ENCODE measurements around the gene EBF3.

EBF3 gene

DNA sequence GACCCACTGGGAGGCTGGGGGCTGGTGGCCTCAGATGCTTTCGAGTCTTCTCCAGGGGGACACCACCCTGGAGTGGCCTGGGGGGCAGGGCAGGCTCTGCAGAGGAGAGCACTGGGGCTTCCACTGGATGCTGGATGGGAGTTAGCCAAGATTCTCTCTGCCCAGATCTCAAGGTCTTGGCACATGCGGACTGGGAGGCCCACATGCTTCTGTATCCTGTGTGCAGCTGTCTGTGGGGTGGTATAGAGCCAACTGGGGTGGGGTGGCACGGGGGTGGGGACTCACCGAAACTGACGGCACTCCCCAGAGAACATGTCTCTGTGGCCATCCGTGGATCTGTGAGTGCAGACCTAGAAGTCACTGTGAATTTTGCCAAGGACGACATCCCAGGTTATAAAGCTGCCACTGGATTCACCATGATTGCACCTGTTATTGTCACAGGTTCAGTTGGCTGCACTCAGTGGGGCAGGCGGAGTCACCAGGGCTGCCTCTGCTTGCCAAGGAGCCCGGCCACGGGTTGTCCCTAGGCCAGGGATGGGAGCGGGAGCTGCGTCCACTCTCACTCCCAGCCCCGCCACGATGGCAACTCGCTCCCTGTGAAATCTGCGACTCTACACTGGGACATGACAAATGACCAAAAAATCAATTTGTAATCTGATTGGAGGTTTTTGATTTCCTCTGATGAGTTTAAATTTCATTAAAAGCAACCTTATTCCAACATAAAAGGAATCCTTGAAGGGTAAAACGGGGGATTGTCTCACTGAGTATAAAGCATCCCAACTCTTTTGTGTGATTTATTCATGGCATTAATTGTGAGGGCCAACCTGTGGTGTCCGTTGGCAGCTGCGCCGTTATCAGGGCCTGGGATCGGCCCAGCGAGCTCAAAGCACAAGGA lies 131.3 kb downstream of the EBF3 start:
- DNase-seq, result no peak

DNA sequence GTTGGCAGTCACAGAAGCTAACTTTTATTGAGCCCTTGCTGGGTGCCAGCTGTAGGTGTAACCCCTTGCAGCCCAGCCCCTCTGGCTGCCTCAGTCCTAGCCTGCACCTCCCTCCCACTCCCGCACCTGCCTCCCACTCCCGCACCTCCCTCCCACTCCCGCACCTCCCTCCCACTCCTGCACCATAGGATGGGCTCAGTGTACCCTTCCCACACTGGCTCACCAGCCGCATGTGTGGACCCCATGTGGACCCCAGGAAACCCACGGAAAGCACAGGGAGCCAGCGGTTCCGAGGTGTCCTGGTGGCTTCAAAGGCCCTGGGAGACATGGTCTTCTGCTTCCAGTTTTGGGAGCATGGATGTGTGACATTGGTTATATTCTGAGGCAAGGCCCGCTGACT lies 132.9 kb downstream of the EBF3 start:
- no peak for DNase-seq

DNA sequence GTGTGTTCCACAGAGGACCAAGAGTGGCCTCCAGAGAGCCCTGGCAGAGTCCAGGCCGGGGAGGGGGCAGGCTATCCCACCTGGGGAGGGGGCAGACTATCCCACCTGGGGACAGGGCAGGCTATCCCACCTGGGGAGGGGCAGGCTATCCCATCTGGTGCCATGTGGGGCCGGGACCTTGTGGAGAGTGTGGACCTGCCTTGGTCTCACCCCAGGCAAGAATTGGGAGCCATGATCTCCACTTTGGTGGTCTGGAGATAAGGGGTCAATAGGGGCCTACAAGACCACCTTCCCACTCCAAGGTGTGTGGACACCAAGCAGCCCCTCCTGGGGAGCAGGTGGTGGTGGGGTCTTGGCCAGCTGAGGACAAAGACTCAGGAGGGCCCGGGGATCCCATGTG lies 138.2 kb downstream of the EBF3 start:
- DNase-seq, result no peak

DNA sequence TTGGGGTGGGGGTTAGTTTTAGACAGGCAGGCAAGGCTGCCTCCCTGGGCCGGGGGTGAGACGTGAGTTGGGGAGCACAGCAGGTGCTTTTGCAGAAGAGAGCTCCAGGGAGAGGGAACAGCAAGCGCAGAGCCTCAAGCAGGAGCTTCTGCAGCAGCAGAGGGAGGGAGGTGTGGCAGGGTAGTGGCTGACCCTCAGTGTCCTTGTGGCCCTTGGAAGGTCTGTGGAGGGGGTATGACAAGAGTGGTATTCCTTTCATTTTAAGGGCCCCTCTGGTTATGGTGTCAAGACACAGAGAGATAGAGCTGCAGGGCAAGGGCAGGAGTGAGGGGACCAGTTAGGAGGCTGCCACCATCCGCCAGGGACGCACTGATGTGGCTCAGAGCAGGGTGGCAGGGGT lies 138.9 kb downstream of the EBF3 start:
- no peak for DNase-seq

DNA sequence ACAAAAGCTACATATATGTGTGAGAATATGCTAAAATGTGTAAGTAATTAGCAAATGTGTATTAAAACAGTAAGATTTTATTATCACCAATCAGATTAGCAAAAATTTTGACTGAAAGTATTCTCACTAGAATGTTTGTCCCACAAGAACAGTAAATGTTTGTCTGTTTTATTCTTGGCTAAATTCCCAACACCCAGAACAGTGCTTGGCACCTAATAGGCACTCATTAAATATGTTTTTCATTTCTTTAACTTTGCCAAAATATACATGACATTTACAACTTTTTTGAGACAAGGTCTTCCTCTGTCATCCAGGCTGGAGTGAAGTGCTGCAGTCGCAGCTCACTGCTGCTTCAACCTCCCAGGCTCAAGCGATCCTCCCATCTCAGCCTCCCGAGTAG lies 143.6 kb downstream of the EBF3 start:
- DNase-seq, result no peak

DNA sequence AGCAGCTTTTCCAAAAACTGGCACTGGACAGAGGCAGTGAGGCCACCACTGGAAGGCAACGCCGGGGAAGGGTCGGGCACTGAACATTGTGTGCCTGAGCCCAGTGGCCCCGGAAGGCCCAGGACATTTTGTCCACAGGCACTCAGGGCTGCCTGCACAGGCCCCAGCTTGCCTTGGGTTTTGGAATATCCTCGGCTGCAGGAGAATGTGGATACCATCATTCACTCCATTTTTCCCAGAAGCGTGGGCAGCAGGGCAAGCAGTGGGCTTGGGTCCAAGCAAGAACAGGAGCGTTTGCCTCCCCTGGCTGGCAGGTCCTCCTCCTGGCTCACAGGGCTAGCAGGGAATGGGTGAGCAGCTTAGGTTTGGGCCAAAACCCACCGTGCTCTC lies 147.4 kb downstream of the EBF3 start:
- DNase-seq, result no peak

DNA sequence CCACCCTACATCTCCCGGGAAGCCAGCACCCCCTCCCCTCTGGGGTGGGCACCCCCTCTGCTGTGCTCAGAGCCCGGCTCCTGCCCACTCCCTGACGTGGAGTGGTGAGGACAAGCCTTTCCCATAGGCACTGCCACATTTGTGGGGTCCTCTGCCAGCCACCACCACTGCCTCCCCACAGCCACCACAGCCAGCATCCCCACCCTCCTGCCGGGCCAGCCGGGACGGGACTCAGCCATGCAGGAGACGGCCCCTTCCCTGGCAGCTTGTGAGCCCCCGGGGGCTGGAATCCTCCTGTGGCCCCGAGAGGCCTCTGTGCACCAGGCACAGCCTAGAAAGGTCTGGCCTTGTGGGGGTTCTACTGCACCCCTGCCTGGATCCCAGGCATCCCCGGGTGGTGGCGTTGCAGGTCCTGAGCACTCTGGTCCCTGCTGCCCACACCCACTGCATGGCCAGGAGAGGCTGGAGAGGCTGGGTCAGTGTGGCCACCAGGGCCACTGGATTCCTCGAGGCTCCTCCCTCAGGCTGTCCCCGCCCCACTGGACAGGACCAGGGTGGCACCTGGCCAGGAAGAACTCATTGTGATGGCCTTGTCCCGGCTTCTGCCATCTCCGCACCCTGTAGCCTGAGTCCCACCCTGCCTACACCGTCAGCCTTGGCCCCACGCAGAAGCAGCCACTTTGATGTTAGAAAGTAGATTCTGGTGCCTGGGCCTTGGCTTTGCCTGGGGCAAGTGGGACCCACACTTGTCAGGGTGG lies 148.0 kb downstream of the EBF3 start:
- no peak for DNase-seq

DNA sequence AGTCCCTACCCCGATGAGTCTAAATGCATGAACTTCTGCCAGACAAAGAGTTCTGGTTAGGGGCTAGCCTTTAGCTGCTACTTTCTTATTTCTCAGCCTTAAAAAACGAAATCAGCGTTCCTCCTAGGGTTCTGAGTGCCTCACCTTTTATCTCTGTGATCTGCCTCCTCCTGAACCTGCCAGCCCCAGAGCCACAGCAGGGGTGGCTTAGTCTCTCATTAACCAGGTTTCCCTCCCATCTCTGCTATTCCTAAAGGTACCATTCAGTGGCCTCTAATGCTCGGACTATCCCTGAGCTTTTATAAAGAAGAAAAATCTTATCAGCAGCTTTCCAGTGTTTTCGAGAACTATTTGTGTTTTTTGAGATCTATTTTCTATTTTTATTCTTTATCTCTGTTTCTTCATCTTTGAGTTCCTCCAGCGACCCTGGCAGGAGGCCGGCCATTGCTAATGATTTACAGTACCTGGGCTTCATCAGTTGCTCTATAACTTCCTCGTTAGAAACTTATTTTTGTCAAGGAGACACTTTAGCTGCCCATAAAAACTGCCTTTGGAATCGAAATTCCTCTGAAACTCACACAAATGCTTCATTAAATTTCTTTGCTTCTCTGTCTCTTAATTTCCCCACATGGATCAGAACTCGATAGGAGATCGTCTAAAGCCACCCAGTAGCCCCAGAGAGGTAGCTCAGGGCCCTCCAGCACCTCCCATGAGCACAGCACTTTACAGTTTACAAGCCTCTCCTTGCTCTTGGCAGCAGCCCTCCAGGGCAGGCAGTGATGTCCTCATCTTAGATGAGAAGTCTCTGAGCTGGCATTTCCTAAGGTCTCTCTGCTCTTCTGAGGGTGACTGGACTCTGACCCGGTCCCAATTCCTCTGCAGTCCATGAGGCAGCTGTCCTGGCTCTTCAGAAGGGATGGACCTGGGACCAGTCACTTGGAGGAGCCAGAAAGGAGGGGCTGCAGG lies 149.1 kb downstream of the EBF3 start:
- DNase-seq, result no peak

DNA sequence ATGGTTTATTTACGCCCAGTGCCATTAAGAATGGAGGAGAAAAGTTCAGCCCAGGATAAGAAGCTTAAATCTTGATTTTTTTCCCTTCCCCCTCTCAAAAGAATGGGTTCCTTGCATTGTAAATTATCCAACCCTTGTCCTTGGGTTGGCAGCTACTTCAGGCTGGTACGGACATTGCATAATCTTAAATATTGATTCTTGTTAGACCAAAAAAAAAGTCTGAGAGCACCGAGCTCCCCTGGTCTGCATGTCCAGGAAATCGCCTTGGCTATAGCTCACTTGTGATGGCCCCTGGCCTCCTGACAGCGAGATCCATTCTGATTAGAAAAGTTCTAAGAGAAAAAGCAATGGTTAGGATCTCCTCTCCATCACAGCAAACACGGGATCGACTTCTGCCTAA lies 151.7 kb downstream of the EBF3 start:
- DNase-seq, result no peak

DNA sequence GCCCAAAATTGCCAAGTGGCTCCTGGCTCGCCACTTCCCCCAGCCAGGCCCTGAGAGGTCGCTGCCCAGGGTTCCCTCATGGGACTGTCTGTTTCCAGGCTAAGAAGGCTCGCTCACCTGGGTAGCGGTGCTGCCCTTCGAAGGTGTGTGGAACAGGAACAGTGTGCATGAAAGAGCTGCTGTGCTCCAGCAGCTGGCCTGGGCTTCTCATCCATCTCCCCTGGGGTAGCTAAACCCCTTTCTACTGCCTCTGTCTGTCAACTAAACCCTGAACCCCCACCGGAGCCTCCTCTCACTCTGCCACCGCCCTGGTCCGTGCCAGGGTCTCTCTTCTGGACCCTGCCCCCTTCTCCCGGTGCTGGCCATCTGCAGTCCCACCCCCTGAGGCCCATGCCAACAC lies 152.9 kb downstream of the EBF3 start:
- no peak for DNase-seq

DNA sequence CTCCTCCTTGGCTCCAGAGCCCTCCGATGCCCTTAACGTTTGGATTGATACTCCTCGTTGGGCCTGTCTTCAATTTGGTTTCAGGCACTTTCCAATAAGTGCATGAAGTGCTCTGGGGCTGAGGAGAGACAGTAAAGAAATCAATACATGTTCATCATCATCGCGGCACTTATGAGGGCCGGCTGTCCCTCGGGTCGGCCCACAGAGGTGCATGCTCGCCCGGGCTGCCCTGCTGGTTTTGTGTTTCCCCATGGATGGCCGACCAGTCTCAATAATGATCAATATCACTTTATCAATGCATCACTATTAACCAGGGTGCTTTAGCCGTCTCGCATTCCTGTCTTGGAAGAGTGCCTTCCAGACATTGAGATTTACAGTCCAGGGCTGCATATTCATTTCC lies 154.2 kb downstream of the EBF3 start:
- DNase-seq, result no peak

DNA sequence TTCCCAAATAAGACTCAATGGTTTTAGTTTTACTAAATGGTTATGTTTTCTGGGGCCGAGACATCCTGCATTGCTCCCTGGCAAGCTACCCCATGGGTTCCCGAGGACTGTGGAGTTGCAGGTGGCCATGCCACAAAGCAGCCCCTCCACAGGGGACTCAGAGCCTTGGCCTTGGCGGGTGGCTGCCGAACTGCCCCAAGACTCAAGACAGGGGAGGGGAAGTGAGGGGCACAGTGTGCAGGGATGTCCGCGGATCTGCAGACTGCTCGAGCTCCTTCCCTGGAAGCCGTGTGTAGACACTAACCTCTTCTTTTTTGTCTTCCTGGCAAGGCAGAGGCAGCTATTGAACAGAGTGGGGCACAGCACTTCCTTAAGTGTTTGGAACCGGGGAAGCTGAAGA lies 154.6 kb downstream of the EBF3 start:
- DNase-seq, result no peak

DNA sequence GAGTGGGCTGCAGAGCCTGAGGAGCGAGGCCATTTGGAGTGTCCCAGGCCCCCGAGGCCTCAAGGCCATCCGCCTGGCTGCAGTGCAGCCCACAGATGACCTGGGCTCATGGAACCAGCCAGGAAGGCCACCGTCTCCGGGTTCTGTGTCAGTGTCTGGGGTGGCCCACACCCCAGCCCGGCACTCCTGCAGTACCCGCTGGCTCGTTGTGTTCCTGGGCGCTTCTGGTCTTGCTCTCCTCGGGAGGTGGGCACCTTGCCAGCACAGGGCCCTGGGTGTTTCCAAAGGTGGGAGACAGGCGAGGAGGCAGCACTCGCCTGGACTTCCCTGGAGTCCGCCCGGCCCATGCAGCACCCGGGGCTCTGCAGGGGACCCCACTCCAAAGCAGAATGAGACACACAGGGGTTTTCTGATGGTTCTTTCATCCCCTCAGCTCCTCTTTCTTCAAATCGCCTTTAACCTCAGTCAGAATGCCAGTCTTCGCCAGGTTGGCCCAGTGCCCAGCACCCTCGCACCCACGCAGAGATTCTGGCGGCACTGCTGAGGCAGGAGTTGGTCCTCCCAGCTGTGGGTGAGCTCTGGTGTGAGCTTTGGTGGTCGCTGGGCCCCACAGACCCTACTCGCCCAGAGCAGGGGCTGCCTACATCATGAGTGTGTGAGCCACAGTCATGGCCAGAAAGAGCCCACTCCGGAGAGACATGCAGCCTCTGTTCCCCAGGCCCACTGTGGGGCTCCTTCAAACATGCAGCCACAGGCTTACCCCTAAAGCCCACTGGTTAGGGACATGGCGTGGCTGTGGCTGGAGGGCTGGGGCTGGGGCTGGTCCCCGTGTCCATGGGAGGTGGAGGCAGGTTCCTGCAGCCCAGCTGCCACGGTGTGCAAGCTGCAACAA lies 155.7 kb downstream of the EBF3 start:
- DNase-seq, result no peak

DNA sequence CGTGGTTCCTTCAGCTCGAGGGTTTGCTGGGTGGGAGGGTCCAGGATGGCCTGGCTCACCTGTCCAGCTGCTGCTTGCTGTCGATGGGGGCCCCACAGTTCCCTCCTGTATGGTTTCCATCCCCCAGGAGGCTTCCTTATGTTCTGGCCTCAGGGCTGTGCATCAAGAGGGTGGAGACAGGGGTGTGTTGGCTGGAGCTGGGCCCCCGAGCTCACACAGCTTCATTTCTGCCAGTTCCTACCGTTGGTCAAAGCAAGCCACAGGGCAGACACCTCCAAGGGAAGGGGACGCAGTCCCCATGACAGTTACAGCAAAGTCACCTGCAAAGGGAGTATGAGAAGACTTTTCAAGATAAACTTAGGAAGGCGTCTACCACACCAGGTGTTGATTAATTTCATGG lies 156.9 kb downstream of the EBF3 start:
- DNase-seq, result no peak

DNA sequence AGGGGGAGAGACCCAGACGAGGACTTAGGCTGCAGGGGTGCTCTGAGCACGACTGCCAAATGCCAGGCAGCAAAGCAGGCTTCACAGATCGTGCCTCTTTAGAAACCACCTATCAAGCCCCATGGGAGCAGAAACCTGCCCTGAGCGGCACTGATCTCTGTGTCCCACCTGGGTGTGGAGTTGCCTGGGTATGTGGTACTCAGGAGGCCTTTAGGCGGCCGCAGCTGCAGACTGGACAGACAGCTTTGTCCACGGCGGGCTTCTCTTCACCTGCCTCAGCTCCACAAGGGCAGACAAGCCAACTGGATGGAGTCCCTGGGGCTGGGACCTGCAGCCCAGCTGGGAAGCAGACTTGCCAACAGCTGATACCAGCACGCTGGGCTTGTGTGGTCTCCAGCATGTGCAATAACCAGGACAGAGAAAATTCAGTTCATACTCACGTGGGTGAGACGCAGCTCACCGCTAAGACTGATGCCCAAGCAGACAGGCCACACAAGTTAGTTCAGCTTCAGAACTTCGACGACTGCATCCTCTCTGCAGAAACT lies 163.2 kb downstream of the EBF3 start:
- DNase-seq, result no peak

DNA sequence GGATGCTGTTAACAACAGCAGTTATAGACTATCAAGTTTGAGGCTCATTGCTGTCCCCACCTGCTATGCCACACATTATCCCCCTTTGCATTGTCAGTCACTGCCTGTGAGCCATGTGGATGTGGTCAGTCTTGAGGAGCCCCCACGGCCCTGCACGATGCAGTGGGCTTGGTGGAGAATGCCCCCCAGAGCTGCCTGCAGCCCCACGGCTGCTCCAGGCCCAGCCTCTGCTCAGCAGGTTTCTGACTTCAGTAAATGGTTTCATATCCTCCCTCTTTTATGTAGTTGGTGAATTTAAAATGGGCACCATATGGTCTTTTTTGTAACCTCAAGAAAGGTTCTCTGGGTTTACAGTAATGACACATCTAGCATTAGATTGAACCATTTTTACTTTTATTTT lies 164.1 kb downstream of the EBF3 start:
- no peak for DNase-seq

DNA sequence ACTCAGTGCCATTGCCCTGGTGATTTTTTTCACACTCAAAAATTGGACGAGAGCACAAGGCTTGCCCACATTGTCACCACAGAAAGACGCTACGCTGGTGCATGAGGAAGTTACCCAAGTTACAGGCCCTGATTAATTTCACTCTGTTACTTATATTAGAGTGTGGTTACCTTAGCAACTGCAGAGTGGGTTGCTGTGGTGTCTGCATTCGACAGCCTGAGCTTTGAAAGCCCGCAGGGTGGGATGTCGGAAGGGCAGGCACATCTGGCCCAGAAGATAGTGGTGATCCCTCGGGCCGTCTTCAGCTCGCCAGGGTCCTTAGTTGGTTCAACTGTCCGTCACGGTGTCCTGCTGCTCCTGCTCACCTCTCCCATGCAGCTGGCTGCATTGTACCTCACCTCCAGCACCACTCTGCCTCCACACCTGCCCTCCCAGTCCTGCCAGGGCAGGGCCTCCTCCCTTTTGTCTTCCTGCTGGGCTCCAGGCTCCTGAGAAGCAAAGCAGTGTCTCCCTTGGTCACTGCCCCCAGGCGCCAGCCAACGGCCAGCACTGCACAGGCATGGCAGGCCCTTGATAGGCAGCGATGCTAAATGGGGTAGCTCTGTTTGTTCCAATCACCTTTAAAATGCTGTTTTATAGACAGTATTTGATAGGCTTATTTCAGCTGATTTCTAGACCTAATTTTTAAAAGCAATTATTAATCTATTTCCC lies 167.2 kb downstream of the EBF3 start:
- DNase-seq, result no peak

DNA sequence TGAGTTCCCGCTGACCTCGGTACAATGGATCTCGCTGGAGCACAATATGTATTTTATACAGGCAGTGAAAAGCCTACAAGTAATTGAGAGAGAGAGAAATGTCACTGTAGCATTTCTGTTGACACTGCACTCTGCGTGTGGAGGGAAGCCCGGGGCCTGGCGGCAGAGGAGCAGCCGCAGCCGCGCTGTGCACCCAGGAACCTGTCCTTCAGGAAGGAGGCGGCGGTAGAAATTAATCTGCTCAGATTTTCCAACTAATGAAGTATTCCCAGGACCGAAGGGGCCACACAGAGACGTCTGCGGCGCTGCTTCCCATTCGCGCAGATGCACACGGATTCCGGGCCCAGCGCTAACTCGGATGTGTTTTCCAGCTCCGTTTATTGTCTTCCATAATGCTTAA lies 170.1 kb downstream of the EBF3 start:
- no peak for DNase-seq

DNA sequence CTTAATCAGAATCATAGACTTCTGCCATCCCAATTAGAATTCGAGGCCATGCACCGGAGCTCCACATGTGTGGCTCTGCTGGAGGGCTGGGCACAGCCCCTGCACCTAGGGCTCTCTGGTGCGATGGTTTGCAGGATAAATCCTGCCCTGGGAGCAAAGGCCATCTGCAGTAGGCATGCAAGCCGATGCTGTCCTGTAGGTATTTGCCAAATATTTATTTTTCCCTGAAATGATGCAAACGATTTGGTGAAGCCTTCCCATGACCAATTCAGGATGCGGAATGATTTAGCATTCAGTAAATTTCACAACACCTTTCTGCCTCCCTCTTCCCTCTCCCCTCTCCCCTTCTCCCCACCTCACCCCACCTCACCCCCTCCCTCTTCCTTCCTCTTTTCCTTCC lies 170.6 kb downstream of the EBF3 start:
- DNase-seq, result no peak

DNA sequence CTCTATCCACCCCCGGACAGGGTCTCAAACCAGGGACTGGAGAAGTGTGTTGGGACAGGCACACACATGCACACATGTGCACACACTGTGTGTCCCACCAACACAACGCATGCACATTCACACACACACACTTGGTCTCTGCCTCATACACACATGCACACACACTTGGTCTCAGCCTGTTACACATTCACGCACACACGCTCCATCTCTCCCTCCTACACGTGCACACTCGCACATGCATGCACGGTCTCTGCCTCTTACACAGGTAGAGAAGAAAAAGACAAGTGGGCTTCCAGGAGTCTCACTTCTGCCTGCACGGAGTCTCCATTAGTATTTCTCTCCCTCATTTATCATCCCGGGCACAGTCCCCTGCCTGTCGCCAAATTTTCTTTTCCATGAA lies 171.2 kb downstream of the EBF3 start:
- DNase-seq, result no peak

DNA sequence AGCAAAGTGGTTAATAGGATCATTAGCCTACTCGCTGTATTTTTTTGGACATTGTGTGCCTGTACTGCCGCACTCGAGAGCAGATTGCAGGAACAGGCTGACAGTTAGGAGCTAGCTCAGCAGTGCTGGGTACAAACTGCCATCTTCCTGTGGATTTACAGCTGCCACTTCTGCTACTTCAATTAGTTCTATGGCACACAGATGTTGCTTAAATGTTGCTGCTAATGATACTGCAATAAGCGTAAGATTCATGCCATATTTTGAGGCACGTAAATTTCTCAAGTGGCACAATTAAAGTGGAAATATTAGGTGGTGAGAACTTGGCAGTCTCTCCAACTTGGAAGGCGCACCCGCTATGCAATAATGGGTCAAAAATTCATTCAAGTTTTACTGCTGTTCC lies 171.9 kb downstream of the EBF3 start:
- DNase-seq, result no peak
